NB4 (cell line): ENCODE results near the gene ACACB.

ENCODE experiments used
- CTCF ChIP-seq: IDR thresholded peaks from one replicate; pipeline ENCODE4 v1.5.1; 2012; ENCODE audit warnings: low read depth, low read length
- MAX ChIP-seq: IDR thresholded peaks from 2 replicates; pipeline ENCODE4 v1.6.1; 2011; ENCODE audit warnings: low read depth, low read length
- POLR2A ChIP-seq: IDR thresholded peaks from 2 replicates; pipeline ENCODE4 v1.6.1; 2011; ENCODE audit warnings: mild to moderate bottlenecking; ENCODE audit not compliant: insufficient read length; ENCODE audit errors: extremely low read depth

- TF ChIP-seq CTCF, result no peak
- no peak for TF ChIP-seq POLR2A
- no peak for TF ChIP-seq MAX
Observed at GRCh38 chr12:109274381-109274780, 158.0 kb downstream of the ACACB start.
